T47D (cell line): Measurements from ENCODE around the gene ERH.

ENCODE experiments used
- DNase-seq, 2 experiments: peaks; one replicate each; pipeline versions ENCODE4 v3.0.0 to v3.0.0-alpha.2; 2011 to 2012; ENCODE audit warnings: low read depth in 1 of 2, low spot score in 1 of 2
- JUND ChIP-seq: IDR thresholded peaks from 2 replicates; pipeline ENCODE4 v1.6.1; 2012; ENCODE audit warnings: low read depth
- in situ Hi-C: cut with HindIII; loops from 2 replicates; pipeline ENCODE4 v1.10.0; 2016; ENCODE audit warnings: low sequenced_read_pairs, low pct_unique_long_range_greater_than_20kb

ERH gene

GRCh38 chr14:69345402-69345801 is 52.7 kb downstream of the ERH start:
- no peak for TF ChIP-seq JUND
- DNase-seq, result peak; percentile 54 to 65
- in situ Hi-C loops, result no loop called here

- no peak for TF ChIP-seq JUND
- in situ Hi-C loops, result no loop called here
Measured at GRCh38 chr14:69344171-69344570, 53.9 kb downstream of the ERH start.

GRCh38 chr14:69342928-69343525 is 55.1 kb downstream of the ERH start:
- DNase-seq, result no peak
- in situ Hi-C loops, result no loop called here
- TF ChIP-seq JUND, result no peak

More at GRCh38 chr14:69344171-69344570, 53.9 kb downstream of the ERH start:
- DNase-seq, result no peak

GRCh38 chr14:69339426-69339825 is 58.7 kb downstream of the ERH start:
- no peak for TF ChIP-seq JUND
- no peak for DNase-seq
- in situ Hi-C loops, result no loop called here

- TF ChIP-seq JUND, result no peak
- in situ Hi-C loops, result no loop called here
- no peak for DNase-seq
Measured at GRCh38 chr14:69337984-69338383, 60.1 kb downstream of the ERH start.

- in situ Hi-C loops, result no loop called here
- no peak for TF ChIP-seq JUND
- peak in 1 of 2 experiments; percentile 90 for DNase-seq
Measured at GRCh38 chr14:69335371-69335771, 62.7 kb downstream of the ERH start.

GRCh38 chr14:69334576-69334975 is 63.5 kb downstream of the ERH start:
- in situ Hi-C loops, result no loop called here

GRCh38 chr14:69333791-69334337 is 64.2 kb downstream of the ERH start:
- TF ChIP-seq JUND, result no peak
- DNase-seq, result no peak
- in situ Hi-C loops, result no loop called here

More at GRCh38 chr14:69334576-69334975, 63.5 kb downstream of the ERH start:
- no peak for DNase-seq
- no peak for TF ChIP-seq JUND

- TF ChIP-seq JUND, result no peak
- in situ Hi-C loops, result no loop called here
- no peak for DNase-seq
Measured at GRCh38 chr14:69332782-69333395, 65.2 kb downstream of the ERH start.

GRCh38 chr14:69331206-69331605 is 66.9 kb downstream of the ERH start:
- no peak for TF ChIP-seq JUND
- in situ Hi-C loops, result no loop called here
- DNase-seq, result no peak
